ENCODE data around the gene ZNF41.

DNA sequence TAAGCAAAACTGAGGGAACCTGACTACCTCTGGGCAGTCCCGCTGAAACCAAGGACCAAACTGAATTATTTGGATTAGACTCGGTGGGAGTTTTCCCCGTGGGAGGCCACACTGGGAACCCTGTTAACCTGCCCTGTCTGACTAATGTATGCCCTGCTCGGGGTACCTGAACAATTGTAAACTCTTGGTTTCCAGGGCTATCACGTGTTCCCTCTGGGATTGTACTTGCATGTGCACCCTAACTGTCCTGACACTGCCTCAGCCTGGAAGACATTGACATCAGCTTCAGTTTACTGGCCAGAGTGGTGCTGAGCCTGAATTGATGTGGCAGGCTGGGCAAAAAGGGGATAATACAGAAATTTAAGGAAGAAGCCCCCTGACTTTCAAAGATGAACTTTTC lies 20.1 kb upstream of the ZNF41 start:
- TF ChIP-seq CHD1 (IDR thresholded peaks at IDR 0.05; ENCODE audit: low read depth, low read length) (no peak), HDAC2 (IDR thresholded peaks at IDR 0.05; ENCODE audit: borderline replicate concordance in 1 of 2, low read depth in 2 of 2, low read length in 2 of 2) (no peak), POLR2AphosphoS5 (IDR thresholded peaks at IDR 0.05; ENCODE audit: low read depth, low read length) (no peak), RNF2 (IDR thresholded peaks at IDR 0.05; ENCODE audit: borderline replicate concordance, low read depth, low read length, missing control alignments, poor library complexity, severe bottlenecking) (no peak), EZH2 (IDR thresholded peaks at IDR 0.05; ENCODE audit: low read depth, low read length, severe bottlenecking) (no peak), KDM4A (IDR thresholded peaks at IDR 0.05; ENCODE audit: low read depth, low read length, severe bottlenecking) (no peak), CTCF (IDR thresholded peaks at IDR 0.05; ENCODE audit: control extremely low read depth in 1 of 3, insufficient read depth in 1 of 3, low read depth in 1 of 3, low read length in 3 of 3) (no peak), SIN3A (conservative IDR thresholded peaks at IDR 0.05 in 1 of 2, IDR thresholded peaks at IDR 0.05 in 1 of 2; ENCODE audit: low read depth in 1 of 2, low read length in 2 of 2) (no peak)

Data from H1 (cell line).